Hepatocyte (in vitro differentiated cells): ENCODE results near the gene USP48.

Experiments
- CTCF ChIP-seq: fragments of 200-600 bp; sonication (generic); IDR thresholded peaks from 2 replicates; pipeline ENCODE4 v1.5.1; 2016; ENCODE audit warnings: antibody characterized with exemption, mild to moderate bottlenecking; ENCODE audit not compliant: poor library complexity
- EZH2 ChIP-seq: fragments of 200-600 bp; sonication (generic); IDR thresholded peaks from 2 replicates; pipeline ENCODE4 v1.6.1; 2016; ENCODE audit warnings: antibody characterized with exemption, mild to moderate bottlenecking, borderline replicate concordance

- TF ChIP-seq CTCF (no peak), EZH2 (no peak)
Observed at GRCh38 chr1:21763694-21764419, 19.1 kb downstream of the USP48 start.
